Spinal cord (tissue), 10 donors: ENCODE data around the gene LACC1. TPM values are rescaled to one million over a fixed set of nuclear protein-coding genes. Genes with fewer than 3 reads are reported as not detected.
A peak's percentile ranks its signal among the peaks of the same experiment; 100 is the strongest.

ENCODE experiments used
- DNase-seq, 6 donors: peaks; one replicate each; pipeline versions ENCODE4 v3.0.0 to v3.0.0-alpha.2; 2013 to 2015; ENCODE audit warnings: low spot score in 6 of 6, low read depth in 4 of 6
- H3K27ac ChIP-seq: one replicate; pipeline ENCODE4 v1.5.1; 2013; ENCODE audit warnings: low read depth, low read length, control low read depth
- H3K27me3 ChIP-seq: one replicate; pipeline ENCODE4 v1.6.1; 2013; ENCODE audit warnings: low read length; ENCODE audit not compliant: control insufficient read depth, insufficient read depth
- H3K36me3 ChIP-seq: one replicate; pipeline ENCODE4 v1.6.1; 2013; ENCODE audit warnings: low read length; ENCODE audit not compliant: control insufficient read depth, insufficient read depth
- H3K4me1 ChIP-seq: one replicate; pipeline ENCODE4 v1.6.1; 2013; ENCODE audit warnings: low read length; ENCODE audit not compliant: control insufficient read depth, insufficient read depth
- H3K4me3 ChIP-seq: one replicate; pipeline ENCODE4 v1.5.1; 2013; ENCODE audit warnings: low read depth, low read length, control low read depth
- H3K9me3 ChIP-seq: one replicate; pipeline ENCODE4 v1.6.1; 2013; ENCODE audit warnings: low read length; ENCODE audit not compliant: control insufficient read depth, insufficient read depth
- WGBS: methylation state at CpG from one replicate; pipeline ENCODE4 v1.1.5; 2013; ENCODE audit warnings: missing lambda C conversion rate; ENCODE audit not compliant: insufficient coverage; 5-methylcytosine and 5-hydroxymethylcytosine counted together
- polyA plus RNA-seq, 2 donors: library from polyadenylated mRNA; unstranded; fragments of 120-200 nt; gene quantifications; one replicate each; pipeline ENCODE4 v1.2.1, GENCODE V29; 2013; ENCODE audit not compliant: insufficient read length in 2 of 2
- total RNA-seq, 2 donors: library from RNA; depleted of rRNA in 1 of 2; stranded (reverse); fragments of 120-200 nt in 1 of 2; fragments of >200 nt in 1 of 2; gene quantifications; one replicate each; pipeline versions ENCODE4 v1.2.3 to v1.2.4, GENCODE V29; 2013 to 2014
- donor health status: healthy.

Gene LACC1
- total and polyA plus RNA-seq, 4 donors, result 3.6 to 6.2 (median 4.6) TPM

DNA sequence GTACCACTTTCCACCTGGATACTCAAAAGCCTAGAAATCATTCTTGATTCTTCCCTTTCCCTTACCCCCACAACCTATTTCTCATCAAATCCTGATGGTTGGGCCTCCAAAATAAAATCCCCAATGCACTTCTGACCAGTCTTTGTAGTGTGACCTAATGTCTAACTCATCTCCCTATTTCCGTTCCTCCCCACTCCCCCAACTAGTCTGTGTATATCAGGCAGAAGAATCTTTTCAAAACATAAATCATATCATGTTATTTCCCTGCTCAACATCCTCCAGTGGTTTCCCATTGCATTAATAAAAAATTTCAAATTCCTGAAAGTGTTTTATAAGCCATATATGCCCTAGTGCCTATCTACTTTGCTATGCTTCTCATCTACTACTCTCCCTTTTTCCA is 17.8 kb upstream of the LACC1 start:
- Histone ChIP-seq H3K4me1 (no peaks in the 10 kb centered on the region), H3K27me3 (no peaks in the 10 kb centered on the region), H3K4me3 (no peak overlapping the region), H3K27ac (no peak overlapping the region), H3K9me3 (no peaks in the 10 kb centered on the region), H3K36me3 (no peaks in the 10 kb centered on the region)
- no peak for DNase-seq
- WGBS, result 80% methylated on average over 1 of the region's 1 CpG

DNA sequence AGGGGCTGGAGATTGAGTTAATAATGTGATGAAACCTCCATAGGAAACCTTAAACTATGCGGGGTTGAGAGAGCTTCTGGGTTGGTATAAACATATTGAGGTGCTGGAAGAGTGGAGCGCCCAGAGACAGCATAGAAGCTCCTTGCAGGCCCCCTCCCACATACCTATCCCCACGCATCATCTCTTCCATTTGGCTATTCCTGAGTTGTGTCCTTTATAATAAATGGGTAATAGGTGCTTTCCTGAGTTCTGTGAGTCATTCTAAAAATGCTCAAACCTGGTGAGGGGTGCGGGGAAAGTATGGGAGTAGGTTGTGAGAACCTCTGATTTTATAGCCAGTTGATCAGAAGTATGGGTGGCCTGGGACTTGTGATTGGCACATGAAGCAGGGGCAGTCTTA is 14.8 kb upstream of the LACC1 start:
- no peak overlapping the region for H3K27ac ChIP-seq
- no peaks in the 10 kb centered on the region for H3K9me3 ChIP-seq
- H3K27me3 ChIP-seq, result no peaks in the 10 kb centered on the region
- no peak overlapping the region for H3K4me3 ChIP-seq
- no peaks in the 10 kb centered on the region for H3K36me3 ChIP-seq
- H3K4me1 ChIP-seq, result no peaks in the 10 kb centered on the region
- DNase-seq, result no peak
- 89% methylated on average over 1 of the region's 4 CpGs for WGBS

DNA sequence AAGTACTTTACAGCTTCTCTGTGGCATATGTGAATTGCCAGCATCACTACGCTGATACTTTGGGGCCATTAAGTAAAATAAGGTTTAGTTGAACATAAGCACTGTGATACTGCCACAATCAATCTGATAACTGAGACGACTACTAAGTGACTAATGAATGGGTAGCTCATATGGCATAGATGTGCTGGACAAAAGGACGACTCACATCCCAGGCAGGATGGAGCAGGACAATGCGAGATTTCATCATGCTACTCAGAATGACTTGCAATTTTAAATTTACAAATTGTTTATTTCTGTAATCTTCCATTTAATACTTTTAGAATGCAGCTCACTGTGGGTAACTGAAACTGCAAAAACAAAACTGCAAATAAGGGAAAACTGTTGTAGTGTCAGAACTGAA is 13.8 kb upstream of the LACC1 start:
- WGBS, result no CpG with 5 or more reads among the region's 4 CpGs
- no peaks in the 10 kb centered on the region for H3K9me3 ChIP-seq
- H3K36me3 ChIP-seq, result no peaks in the 10 kb centered on the region
- H3K27ac ChIP-seq, result no peak overlapping the region
- H3K4me1 ChIP-seq, result no peaks in the 10 kb centered on the region
- no peak overlapping the region for H3K4me3 ChIP-seq
- no peaks in the 10 kb centered on the region for H3K27me3 ChIP-seq
- no peak for DNase-seq

DNA sequence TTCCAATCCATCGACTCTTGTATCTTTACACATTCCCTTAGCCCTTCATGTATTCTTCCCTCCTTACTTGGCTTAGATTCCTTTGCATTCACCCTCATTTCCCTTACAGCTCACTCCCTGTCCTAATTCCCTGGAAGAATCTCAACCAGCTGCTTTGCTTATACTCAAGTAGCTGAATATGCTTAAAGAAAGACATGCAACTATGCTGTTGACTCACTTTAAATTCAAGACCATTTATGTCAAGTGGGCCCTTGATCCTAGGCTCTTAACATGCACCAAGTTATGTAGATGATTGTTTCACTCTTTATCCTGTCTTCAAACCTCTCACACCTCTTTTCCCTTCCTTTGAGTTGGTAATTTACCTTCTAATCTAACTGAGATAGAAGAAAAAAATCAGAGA is 7.5 kb upstream of the LACC1 start:
- WGBS, result 100% methylated on average over 1 of the region's 1 CpG
- Histone ChIP-seq H3K27ac (no peak overlapping the region), H3K4me3 (no peak overlapping the region), H3K36me3 (no peaks in the 10 kb centered on the region), H3K27me3 (no peaks in the 10 kb centered on the region), H3K9me3 (no peaks in the 10 kb centered on the region), H3K4me1 (no peaks in the 10 kb centered on the region)
- DNase-seq, result no peak

DNA sequence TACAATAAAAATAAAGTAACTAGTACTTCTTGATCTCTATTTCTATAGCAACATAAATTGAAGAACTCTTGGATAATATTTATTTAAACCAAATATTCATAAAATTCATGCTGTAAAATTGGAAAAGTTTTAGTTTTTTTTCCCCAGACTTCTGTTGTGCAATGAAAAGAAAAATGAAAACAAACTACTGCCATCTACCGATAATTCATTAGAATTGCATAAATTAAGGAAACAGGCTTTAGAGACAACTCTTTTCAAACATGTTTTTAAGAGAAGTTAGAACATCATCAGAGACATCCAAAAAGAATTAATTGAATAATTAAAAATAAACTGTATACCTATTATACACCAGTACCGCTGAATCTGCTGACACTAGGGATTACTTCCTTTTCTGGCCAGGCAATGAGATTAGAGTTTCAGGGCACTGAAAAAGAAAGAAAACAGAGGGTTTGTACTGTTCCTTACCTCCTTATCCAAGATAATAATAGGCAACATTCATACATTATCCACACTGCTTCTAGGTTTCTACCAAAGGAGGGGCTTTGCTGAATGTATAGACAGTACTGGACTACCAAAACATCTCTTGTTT is 5.1 kb upstream of the LACC1 start:
- peak in 4 of 6 donors; percentile 17 to 76 (median 36) for DNase-seq
- Histone ChIP-seq H3K27ac (no peak overlapping the region), H3K4me1 (peaks cover 4% of the 10 kb centered on the region), H3K27me3 (no peaks in the 10 kb centered on the region), H3K36me3 (no peaks in the 10 kb centered on the region), H3K9me3 (no peaks in the 10 kb centered on the region), H3K4me3 (no peak overlapping the region)
- no CpG with 5 or more reads among the region's 2 CpGs for WGBS

DNA sequence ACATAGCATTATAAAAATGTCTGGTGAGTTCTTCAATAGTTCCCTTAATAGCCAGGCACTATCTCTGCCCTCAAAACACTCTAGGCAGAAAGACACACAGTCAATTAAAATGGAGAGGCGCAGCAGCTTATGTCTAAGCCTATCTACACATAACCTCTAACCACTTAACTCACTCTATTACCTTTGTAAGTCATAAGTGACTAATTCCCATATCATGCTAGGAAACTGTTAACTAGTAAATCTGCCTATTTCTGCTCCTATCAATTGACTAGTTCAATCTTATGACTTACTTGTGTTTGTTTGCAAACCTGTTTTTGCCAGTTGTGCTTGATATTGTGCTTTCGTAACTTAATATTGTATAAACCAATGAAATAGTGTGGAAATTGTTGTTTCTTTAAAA is 3.3 kb upstream of the LACC1 start:
- DNase-seq, result no peak
- peaks cover 9% of the 10 kb centered on the region for H3K4me1 ChIP-seq
- H3K4me3 ChIP-seq, result no peak overlapping the region
- H3K9me3 ChIP-seq, result no peaks in the 10 kb centered on the region
- no peak overlapping the region for H3K27ac ChIP-seq
- H3K27me3 ChIP-seq, result peaks cover 4% of the 10 kb centered on the region
- no CpG with 5 or more reads among the region's 2 CpGs for WGBS
- no peaks in the 10 kb centered on the region for H3K36me3 ChIP-seq

DNA sequence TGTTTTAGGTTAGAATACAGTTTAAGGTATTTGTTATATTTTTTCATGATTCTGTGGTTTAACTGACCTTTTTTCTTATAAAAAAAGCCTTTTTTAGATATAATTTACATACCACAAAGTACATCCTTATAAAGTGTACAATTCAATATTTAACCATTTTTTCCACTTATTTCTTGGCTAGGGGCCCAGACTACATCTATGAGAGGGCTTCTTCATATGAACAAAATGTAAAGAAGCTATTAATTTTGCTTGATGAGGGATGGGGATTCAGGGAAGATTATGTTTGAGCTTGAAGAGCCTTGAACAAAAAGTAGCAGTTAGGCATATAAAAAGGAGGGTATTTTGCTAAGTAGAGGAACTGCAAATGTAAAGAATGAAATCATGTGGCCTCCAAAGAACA is 2.4 kb upstream of the LACC1 start:
- peak in 1 of 6 donors; percentile 31 for DNase-seq
- Histone ChIP-seq H3K4me1 (peaks cover 9% of the 10 kb centered on the region), H3K27ac (no peak overlapping the region), H3K4me3 (no peak overlapping the region), H3K36me3 (no peaks in the 10 kb centered on the region), H3K27me3 (peaks cover 4% of the 10 kb centered on the region), H3K9me3 (no peaks in the 10 kb centered on the region)

DNA sequence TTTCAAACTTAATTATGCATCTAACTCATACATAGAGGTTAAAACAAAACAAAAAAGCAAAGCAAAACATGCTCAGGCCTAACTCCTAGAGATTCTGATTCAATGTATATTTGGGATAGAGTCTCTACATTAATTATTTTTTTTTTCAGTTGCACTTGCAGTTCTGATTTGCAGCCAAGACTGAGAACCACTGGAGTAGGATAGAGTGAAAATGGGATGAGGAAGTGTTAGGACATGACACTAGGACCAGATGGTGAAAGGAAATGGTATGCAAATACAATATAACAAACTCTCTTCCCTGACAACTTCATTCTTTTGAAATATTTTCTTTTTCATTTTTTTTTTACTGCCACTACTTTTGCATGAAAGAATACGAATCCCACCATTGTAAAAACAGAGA is 1.9 kb upstream of the LACC1 start:
- peak in 2 of 6 donors; percentile 11 to 58 for DNase-seq
- no CpG with 5 or more reads among the region's 1 CpG for WGBS
- no peaks in the 10 kb centered on the region for H3K9me3 ChIP-seq
- no peak overlapping the region for H3K4me3 ChIP-seq
- H3K27me3 ChIP-seq, result peaks cover 4% of the 10 kb centered on the region
- H3K27ac ChIP-seq, result no peak overlapping the region
- H3K36me3 ChIP-seq, result no peaks in the 10 kb centered on the region
- peaks cover 9% of the 10 kb centered on the region for H3K4me1 ChIP-seq

DNA sequence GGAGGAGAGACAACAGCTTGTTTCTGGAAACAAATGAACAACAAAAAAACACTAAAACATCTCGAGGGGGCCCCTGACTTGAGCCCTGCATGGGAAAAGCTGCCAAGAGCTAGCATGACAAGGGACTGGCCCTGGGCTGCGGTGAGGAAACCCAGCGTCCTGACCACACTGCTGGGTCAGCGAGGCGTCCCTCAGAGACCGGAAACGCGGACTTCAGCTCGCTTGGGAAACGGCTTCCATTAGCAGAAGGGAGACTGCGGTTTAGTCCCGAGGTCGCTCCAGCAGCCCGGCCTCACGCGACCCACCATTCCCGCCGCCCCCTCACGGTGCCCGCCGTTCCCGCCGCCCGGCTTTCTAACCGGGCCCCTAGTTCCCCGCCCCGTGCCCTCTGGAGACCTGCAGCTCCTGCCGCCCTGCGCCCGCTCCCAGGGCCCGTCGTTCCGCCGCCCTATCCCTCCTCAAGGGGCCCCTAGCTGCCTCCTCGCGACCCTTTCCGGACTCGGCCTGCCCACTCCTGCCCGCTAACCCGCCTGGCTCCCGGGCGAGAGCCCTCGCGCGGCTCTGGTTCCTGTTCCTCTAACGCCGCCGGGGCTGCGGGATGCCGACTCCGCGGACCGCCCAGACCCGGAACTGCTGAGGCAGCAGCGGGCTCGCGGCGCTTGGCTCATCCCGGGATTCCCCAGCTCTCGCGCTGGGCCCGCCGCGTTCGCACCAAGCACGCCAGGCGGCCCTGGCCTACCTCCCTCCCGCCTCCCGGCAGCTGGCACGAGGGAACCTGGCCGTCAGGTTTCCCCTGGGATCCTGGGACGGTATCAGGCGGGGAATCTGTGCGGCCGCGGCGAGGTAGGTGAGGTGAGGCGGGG is 581 bp upstream of the LACC1 start, which contains the start of gene CCDC122:
Gene CCDC122 (minus strand): TSS at position 849 of the 863 bp plus-strand sequence. CDS start 10,364 bp downstream, outside the sequence.
- H3K4me3 ChIP-seq, result peak within 1 kb of the TSS; percentile 69
- no peaks in the 10 kb centered on the region for H3K36me3 ChIP-seq
- H3K27me3 ChIP-seq, result peaks cover 4% of the 10 kb centered on the region
- peaks cover 9% of the 10 kb centered on the region for H3K4me1 ChIP-seq
- peak within 1 kb of the TSS; percentile 76 for H3K27ac ChIP-seq
- no peaks in the 10 kb centered on the region for H3K9me3 ChIP-seq
- under 1% methylated on average over 77 of the region's 78 CpGs for WGBS
- DNase-seq, result peak in 5 of 6 donors; percentile 38 to 87 (median 43)
